OCI-LY7 (cell line): ENCODE data around the gene RETREG1. TPM values are rescaled to one million over a fixed set of nuclear protein-coding genes. Genes with fewer than 3 reads are reported as not detected.
A peak's percentile ranks its signal among the peaks of the same experiment; 100 is the strongest.

Experiments
- BruUV-seq: library from RNA; stranded (reverse); fragments of 400-500 nt; replicated peaks from 2 replicates; lab custom pipeline; 2021; lab: Mats Ljungman, UMichigan
- CTCF ChIA-PET: fragments of 300-600 bp; sonication (Branson Sonifier 250); formaldehyde crosslinking; loops from one replicate; lab custom pipeline; 2022; ENCODE audit warnings: antibody characterized with exemption; ENCODE audit not compliant: unreplicated experiment; lab: Charles Lee
- POLR2A ChIA-PET: fragments of 300-600 bp; sonication (Branson Sonifier 250); formaldehyde crosslinking; loops from one replicate; lab custom pipeline; 2022; ENCODE audit warnings: antibody characterized with exemption; lab: Charles Lee
- DNase-seq: peaks from one replicate; pipeline ENCODE4 v3.0.0-alpha.2; 2015; ENCODE audit warnings: low spot score
- H2AFZ ChIP-seq: fragments of 200-600 bp; sonication (generic), shearing (Covaris generic); 2 replicates; pipeline ENCODE4 v1.6.1; 2014; ENCODE audit warnings: mild to moderate bottlenecking, antibody characterized with exemption, low read length, moderate library complexity
- H3K27ac ChIP-seq: fragments of 200-600 bp; sonication (generic); 2 replicates; pipeline ENCODE4 v1.5.1; 2014; ENCODE audit warnings: mixed run types, low read depth, mild to moderate bottlenecking, moderate library complexity, low read length, inconsistent platforms; ENCODE audit not compliant: poor library complexity, severe bottlenecking
- H3K36me3 ChIP-seq: fragments of 200-600 bp; sonication (generic); 2 replicates; pipeline ENCODE4 v1.6.1; 2014; ENCODE audit warnings: mild to moderate bottlenecking, antibody characterized with exemption, low read length, moderate library complexity, mixed read lengths; ENCODE audit not compliant: insufficient read depth
- H3K4me1 ChIP-seq: fragments of 200-600 bp; sonication (generic); 2 replicates; pipeline ENCODE4 v1.5.1; 2014; ENCODE audit warnings: mild to moderate bottlenecking, low read length; ENCODE audit not compliant: insufficient read depth, poor library complexity, severe bottlenecking
- H3K4me2 ChIP-seq: fragments of 200-600 bp; sonication (generic); 2 replicates; pipeline ENCODE4 v1.6.1; 2014; ENCODE audit warnings: mild to moderate bottlenecking, low read length
- H3K4me3 ChIP-seq: fragments of 200-600 bp; sonication (generic); 2 replicates; pipeline ENCODE4 v1.5.1; 2014; ENCODE audit warnings: mild to moderate bottlenecking, low read depth, low read length; ENCODE audit not compliant: poor library complexity, severe bottlenecking
- H3K79me2 ChIP-seq: fragments of 200-600 bp; sonication (generic); 2 replicates; pipeline ENCODE4 v1.6.1; 2016; ENCODE audit warnings: low read depth, mild to moderate bottlenecking, low read length, moderate library complexity, mixed read lengths; ENCODE audit not compliant: insufficient read depth
- H3K9me2 ChIP-seq: fragments of 200-600 bp; sonication (generic); 2 replicates; pipeline ENCODE4 v1.6.1; 2016; ENCODE audit warnings: mild to moderate bottlenecking, low read length, mixed read lengths; ENCODE audit not compliant: insufficient read depth
- H3K9me3 ChIP-seq: fragments of 200-600 bp; sonication (generic); 2 replicates; pipeline ENCODE4 v1.6.1; 2014; ENCODE audit warnings: mild to moderate bottlenecking, mixed run types, low read length, mixed read lengths
- H4K20me1 ChIP-seq: fragments of 200-600 bp; sonication (generic); 2 replicates; pipeline ENCODE4 v1.6.1; 2014; ENCODE audit warnings: mild to moderate bottlenecking, antibody characterized with exemption, low read length, moderate library complexity, mixed read lengths; ENCODE audit not compliant: insufficient read depth
- CTCF ChIP-seq: fragments of 200-600 bp; sonication (generic); conservative IDR thresholded peaks from 2 replicates; pipeline ENCODE4 v1.5.1; 2014; ENCODE audit warnings: mild to moderate bottlenecking, antibody characterized with exemption, low read length, moderate library complexity, mixed read lengths
- EZH2phosphoT487 ChIP-seq: fragments of 200-600 bp; sonication (generic); IDR thresholded peaks from 2 replicates; pipeline ENCODE4 v1.6.1; 2018; ENCODE audit warnings: low read depth, borderline replicate concordance, mild to moderate bottlenecking, mixed run types, antibody characterized with exemption, low read length, moderate library complexity, mixed read lengths
- intact Hi-C: fragments of 100-400 bp; cut with micrococcal nuclease; formaldehyde crosslinking; loops from one replicate; pipeline ENCODE4 v1.10.0; 2022; ENCODE audit not compliant: unreplicated experiment
- total RNA-seq, 2 experiments: library from RNA; depleted of rRNA in 1 of 2; stranded (reverse); fragments of >200 nt in 1 of 2; shearing (Covaris generic) in 1 of 2; gene quantifications; 2 replicates each; pipeline ENCODE4 v1.2.3, GENCODE V29; 2014 to 2022

RETREG1 gene
- total RNA-seq, 2 experiments from 2014 or later: 2.4 to 2.6 TPM

GRCh38 chr5:16549491-16550206, 67.1 kb downstream of the RETREG1 start:
- Histone ChIP-seq H3K79me2 (no peaks in the 10 kb centered on the region), H3K4me1 (peaks cover 9% of the 10 kb centered on the region), H2AFZ (no peak overlapping the region), H3K4me2 (peak overlapping the region; percentile 27; the same call in 1 of the 2 replicates), H4K20me1 (no peaks in the 10 kb centered on the region), H3K4me3 (no peak overlapping the region), H3K36me3 (no peaks in the 10 kb centered on the region), H3K9me3 (no peaks in the 10 kb centered on the region), H3K9me2 (no peaks in the 10 kb centered on the region), H3K27ac (no peak overlapping the region)
- ChIA-PET CTCF (no interaction called here), POLR2A (interaction anchor here (0.6 to 1.4 kb wide), 5 partner anchors 16 to 81 kb away, joined by 3 read pairs; no protein-coding TSS in a partner anchor)
- BruUV-seq: no TSS peak
- DNase-seq: no peak
- intact Hi-C loops: loop anchor here (2.0 to 5.0 kb wide), 2 partner anchors 85 to 387 kb away; partner anchors contain the start of gene ZNF622
- TF ChIP-seq CTCF (no peak), EZH2phosphoT487 (no peak)

GRCh38 chr5:16548812-16549211, 68.0 kb downstream of the RETREG1 start:
- H3K27ac ChIP-seq: no peak overlapping the region
- ChIA-PET CTCF (no interaction called here), POLR2A (interaction anchor here (0.8 to 1.4 kb wide), 4 partner anchors 17 to 58 kb away, joined by 3 read pairs; no protein-coding TSS in a partner anchor)
- BruUV-seq: no TSS peak
- H4K20me1 ChIP-seq: no peaks in the 10 kb centered on the region
- no peaks in the 10 kb centered on the region for H3K9me3 ChIP-seq
- no peaks in the 10 kb centered on the region for H3K79me2 ChIP-seq
- intact Hi-C loops: no loop called here
- H3K9me2 ChIP-seq: no peaks in the 10 kb centered on the region
- H3K36me3 ChIP-seq: no peaks in the 10 kb centered on the region
- no peak overlapping the region for H3K4me2 ChIP-seq
- DNase-seq: no peak
- H3K4me1 ChIP-seq: peaks cover 9% of the 10 kb centered on the region
- TF ChIP-seq CTCF: no peak
- H3K4me3 ChIP-seq: no peak overlapping the region
- no peak overlapping the region for H2AFZ ChIP-seq

- Histone ChIP-seq H3K27ac (no peak overlapping the region), H3K4me2 (no peak overlapping the region), H4K20me1 (no peaks in the 10 kb centered on the region), H3K9me2 (no peaks in the 10 kb centered on the region), H3K36me3 (no peaks in the 10 kb centered on the region), H3K9me3 (no peaks in the 10 kb centered on the region), H2AFZ (no peak overlapping the region), H3K79me2 (no peaks in the 10 kb centered on the region), H3K4me1 (peaks cover 8% of the 10 kb centered on the region), H3K4me3 (no peak overlapping the region)
- BruUV-seq: no TSS peak
- no peak for TF ChIP-seq CTCF
- no peak for TF ChIP-seq EZH2phosphoT487
- no peak for DNase-seq
- ChIA-PET CTCF (no interaction called here), POLR2A (interaction anchor here (0.6 to 0.9 kb wide), 3 partner anchors 18 to 115 kb away, joined by 3 read pairs; no protein-coding TSS in a partner anchor)
- intact Hi-C loops: no loop called here
Measured at GRCh38 chr5:16548115-16548514, 68.7 kb downstream of the RETREG1 start.
